Measurements from ENCODE around the gene UACA. TPM values are rescaled to one million over a fixed set of nuclear protein-coding genes. Genes with fewer than 3 reads are reported as not detected.

UACA gene
- total and polyA plus RNA-seq, 8 donors = 15.4 to 39.5 (median 21.4) TPM

DNA sequence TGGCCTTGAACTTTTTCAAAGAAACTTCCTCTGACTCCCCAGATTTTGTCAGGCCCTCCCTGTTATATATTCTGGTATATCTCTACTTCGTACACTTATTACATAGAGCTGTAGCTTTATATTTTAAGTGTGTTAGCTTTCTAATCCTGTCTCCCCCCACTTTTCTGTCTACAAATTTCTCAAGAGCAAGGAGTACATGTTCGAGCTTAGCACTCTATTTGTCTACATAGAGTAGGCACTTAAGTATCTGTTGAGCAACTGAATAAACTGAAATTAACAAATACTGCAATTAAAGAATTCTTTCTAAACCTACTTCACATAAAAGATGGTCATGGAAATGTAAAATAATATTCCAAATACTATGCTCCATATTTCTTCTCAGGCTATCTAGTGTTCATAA is 39.4 kb downstream of the UACA start:
- H3K36me3 ChIP-seq = no peaks in the 10 kb centered on the region
- H3K27ac ChIP-seq = no peak overlapping the region
- ATAC-seq (no peak), FAIRE-seq (no peak), DNase-seq (no peak)
- H3K9me3 ChIP-seq = no peaks in the 10 kb centered on the region
- no peaks in the 10 kb centered on the region for H3K27me3 ChIP-seq
- no peak overlapping the region for H3K4me3 ChIP-seq
- TF ChIP-seq, protein P1, sequence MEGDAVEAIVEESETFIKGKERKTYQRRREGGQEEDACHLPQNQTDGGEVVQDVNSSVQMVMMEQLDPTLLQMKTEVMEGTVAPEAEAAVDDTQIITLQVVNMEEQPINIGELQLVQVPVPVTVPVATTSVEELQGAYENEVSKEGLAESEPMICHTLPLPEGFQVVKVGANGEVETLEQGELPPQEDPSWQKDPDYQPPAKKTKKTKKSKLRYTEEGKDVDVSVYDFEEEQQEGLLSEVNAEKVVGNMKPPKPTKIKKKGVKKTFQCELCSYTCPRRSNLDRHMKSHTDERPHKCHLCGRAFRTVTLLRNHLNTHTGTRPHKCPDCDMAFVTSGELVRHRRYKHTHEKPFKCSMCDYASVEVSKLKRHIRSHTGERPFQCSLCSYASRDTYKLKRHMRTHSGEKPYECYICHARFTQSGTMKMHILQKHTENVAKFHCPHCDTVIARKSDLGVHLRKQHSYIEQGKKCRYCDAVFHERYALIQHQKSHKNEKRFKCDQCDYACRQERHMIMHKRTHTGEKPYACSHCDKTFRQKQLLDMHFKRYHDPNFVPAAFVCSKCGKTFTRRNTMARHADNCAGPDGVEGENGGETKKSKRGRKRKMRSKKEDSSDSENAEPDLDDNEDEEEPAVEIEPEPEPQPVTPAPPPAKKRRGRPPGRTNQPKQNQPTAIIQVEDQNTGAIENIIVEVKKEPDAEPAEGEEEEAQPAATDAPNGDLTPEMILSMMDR (IDR thresholded peaks at IDR 0.05) = no peak
- 82 to 84% methylated on average over 2 of the region's 2 CpGs for WGBS, 2 donors
- intact Hi-C loops (cut with DNase I) = no loop called here
- peaks cover 0 to 3% (median 0%) of the 10 kb centered on the region in 3 donors for H3K4me1 ChIP-seq

DNA sequence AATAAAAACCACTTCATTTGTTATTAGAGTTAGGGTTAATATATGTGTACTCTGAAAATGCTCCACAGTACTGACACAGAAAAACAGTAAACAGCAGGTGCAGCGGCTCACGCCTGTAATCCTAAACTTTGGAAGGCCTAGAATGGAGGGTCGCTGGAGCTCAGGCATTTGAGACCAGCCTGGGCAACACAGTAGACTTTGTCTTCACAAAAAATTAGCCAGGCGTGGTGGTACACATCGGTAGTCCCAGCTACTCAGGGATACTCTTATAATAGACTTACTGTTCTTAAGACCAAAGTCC is 40.3 kb downstream of the UACA start:
- FAIRE-seq = no peak
- peaks cover 0 to 3% (median 0%) of the 10 kb centered on the region in 3 donors for H3K4me1 ChIP-seq
- no peaks in the 10 kb centered on the region for H3K27me3 ChIP-seq
- WGBS, 2 donors = 70 to 75% methylated on average over 5 of the region's 5 CpGs
- no peak overlapping the region for H3K4me3 ChIP-seq
- no peaks in the 10 kb centered on the region for H3K9me3 ChIP-seq
- DNase-seq = no peak
- TF ChIP-seq, protein P1 (IDR thresholded peaks at IDR 0.05) = no peak
- no peak for ATAC-seq
- intact Hi-C loops (cut with DNase I) = no loop called here
- H3K36me3 ChIP-seq = no peaks in the 10 kb centered on the region
- H3K27ac ChIP-seq = no peak overlapping the region

GRCh38 chr15:70722266-70723121 is 40.9 kb downstream of the UACA start:
- FAIRE-seq = peak; percentile 97
- no peak for DNase-seq
- WGBS, 2 donors = 78 to 79% methylated on average over 3 of the region's 3 CpGs
- TF ChIP-seq, protein P1 (IDR thresholded peaks at IDR 0.05) = peak; percentile 31 to 66 (median 62)
- intact Hi-C loops (cut with DNase I) = no loop called here
- Histone ChIP-seq H3K27ac (no peak overlapping the region), H3K4me3 (no peak overlapping the region), H3K36me3 (no peaks in the 10 kb centered on the region), H3K27me3 (no peaks in the 10 kb centered on the region), H3K4me1 (peaks cover 0 to 3% (median 0%) of the 10 kb centered on the region in 3 donors), H3K9me3 (no peaks in the 10 kb centered on the region)
- ATAC-seq = peak in 3 of 4 donors; percentile 41 to 67 (median 64)

GRCh38 chr15:70720228-70721016 is 42.9 kb downstream of the UACA start:
- no peak overlapping the region for H3K27ac ChIP-seq
- peaks cover under 1 to 3% (median 2%) of the 10 kb centered on the region in 3 donors for H3K4me1 ChIP-seq
- no peaks in the 10 kb centered on the region for H3K27me3 ChIP-seq
- ATAC-seq (no peak), DNase-seq (no peak), FAIRE-seq (no peak)
- TF ChIP-seq, protein P1 (IDR thresholded peaks at IDR 0.05) = no peak
- no peaks in the 10 kb centered on the region for H3K9me3 ChIP-seq
- no peaks in the 10 kb centered on the region for H3K36me3 ChIP-seq
- WGBS, 2 donors = 38 to 44% methylated on average over 3 of the region's 3 CpGs
- no peak overlapping the region for H3K4me3 ChIP-seq
- intact Hi-C loops (cut with DNase I) = no loop called here

Data from pancreas (tissue), 10 donors.